GM18498 (cell line): Measurements from ENCODE around the gene SYNGR4.
A peak's percentile ranks its signal among the peaks of the same experiment; 100 is the strongest.

Experiments
- ATAC-seq: cut with Tn5 transposase; IDR thresholded peaks from one replicate; pipeline ENCODE4 v1.9.1; 2021; ENCODE audit warnings: mild to moderate bottlenecking, moderate library complexity; ENCODE audit not compliant: unreplicated experiment

SYNGR4 gene

GRCh38 chr19:48395499-48395898 lies 31.3 kb downstream of the SYNGR4 start:
- no peak for ATAC-seq

DNA sequence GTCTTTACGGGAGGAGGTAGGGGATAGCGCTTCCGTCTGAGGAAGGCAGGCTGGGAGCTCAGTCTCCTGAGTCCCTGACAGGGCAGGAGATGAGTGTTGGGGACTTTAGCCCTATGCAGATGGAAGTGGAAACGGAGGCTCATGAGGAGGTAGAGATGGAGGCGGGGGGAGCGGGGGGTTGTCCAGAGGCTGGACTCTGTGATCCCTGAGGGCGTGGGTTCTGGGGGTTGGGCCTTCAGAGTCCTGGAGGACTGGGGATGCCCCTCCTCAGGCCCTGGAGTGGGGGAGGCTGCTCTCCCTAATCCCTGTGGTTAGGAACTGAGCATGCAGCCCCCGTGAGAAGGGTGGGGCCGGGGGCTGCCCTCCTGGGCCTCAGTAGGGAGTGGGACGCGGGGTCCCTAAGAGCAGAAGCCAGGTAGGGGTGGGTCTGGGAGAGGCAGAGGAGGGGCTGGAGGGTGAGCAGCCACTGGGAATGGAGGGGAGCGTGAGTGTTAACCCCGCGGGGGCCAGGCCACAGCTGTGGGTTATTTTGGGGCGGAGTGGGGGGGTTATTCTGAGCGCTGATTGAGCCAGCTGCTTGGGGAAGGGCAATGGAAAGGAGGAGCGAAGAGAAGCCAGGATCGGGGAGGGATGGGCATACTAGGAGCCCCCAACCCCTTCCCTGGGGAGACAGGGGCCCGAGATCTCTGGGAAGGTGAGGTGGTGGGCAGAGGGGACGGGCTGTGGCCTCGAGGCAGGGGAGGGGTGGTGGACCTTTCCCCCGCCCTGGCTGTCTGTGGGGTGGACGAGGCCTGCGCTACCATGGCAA lies 32.1 kb downstream of the SYNGR4 start:
- no peak for ATAC-seq

- ATAC-seq: no peak
Measured at GRCh38 chr19:48396824-48397176, 32.6 kb downstream of the SYNGR4 start.

GRCh38 chr19:48397263-48398101 lies 33.3 kb downstream of the SYNGR4 start:
- no peak for ATAC-seq

GRCh38 chr19:48398102-48398374 lies 33.9 kb downstream of the SYNGR4 start:
- no peak for ATAC-seq

GRCh38 chr19:48398375-48399235 lies 34.4 kb downstream of the SYNGR4 start:
- ATAC-seq: no peak

DNA sequence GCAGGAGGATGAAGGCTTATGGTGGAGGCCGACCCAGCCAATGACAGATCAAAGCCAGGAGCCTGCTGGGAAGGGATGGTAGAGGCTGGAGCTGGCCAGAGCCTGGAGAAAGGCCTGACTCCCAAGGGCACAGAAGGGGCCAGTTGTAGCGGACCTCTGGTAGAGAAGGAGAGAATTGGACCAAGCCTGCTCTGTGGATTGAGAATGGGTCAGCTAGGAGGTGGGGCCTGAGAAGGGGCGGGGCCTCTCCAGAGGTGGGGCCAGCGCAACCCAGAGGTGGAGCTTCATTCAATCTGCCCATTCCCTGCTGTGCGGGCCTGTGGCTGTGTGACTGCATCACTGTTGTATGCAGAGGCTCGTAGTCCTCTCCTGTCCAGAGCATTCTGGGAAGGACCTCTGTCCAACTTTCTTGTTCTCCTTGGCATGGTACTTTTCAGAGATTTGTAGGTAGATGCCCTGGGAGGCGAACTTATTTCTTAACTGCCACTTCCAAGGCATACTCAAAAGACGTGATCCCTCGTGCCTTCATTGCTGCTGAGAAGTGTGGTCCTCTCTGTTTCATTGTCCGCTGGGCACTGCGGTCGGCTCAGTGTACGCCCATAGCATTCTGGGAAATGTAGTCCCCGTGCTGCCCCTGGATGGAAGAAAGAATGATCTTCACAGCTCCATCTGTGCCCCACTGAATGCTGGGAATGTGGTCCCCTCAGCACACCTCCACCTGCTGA lies 36.0 kb downstream of the SYNGR4 start:
- no peak for ATAC-seq

DNA sequence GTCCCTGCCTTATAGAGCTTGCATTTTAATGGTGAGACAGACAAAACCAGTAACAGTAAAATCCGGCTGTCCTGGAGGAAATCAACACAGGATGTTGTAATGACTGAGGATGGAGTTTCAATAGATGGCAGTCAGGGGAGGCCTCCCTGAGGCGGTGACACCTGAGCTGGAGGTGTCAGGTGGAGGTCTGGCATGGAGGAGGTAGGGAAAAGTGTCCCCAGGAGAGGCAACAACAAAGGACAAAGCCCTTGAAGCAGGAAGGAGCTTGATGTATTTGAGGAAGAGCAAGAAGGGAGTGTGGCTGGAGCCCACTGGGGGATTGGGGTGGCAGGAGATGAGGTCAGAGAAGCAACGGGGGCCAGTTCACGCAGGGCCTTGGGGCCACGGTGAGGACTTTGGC lies 37.1 kb downstream of the SYNGR4 start:
- ATAC-seq: no peak

DNA sequence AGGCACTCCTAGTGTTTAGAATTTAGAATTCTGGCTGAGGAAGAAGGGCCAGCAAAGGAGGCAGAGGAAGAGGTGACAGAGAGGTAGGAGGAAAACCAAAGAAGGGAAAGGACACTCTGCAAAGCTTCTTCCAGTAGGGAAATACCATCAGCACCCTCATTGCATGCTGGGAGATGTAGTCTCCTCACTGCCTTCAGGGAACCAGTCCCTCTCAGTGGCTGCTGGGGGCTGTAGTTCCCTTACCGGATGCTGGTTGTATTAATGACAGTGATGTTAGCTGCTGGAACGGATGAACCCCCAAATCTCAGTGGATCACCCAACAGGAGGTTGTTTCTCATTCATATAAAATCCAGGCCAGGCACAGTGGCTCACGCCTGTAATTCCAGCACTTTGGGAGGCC lies 39.4 kb downstream of the SYNGR4 start:
- ATAC-seq: peak; percentile 72

- ATAC-seq: no peak
Measured at GRCh38 chr19:48405010-48405659, 41.0 kb downstream of the SYNGR4 start.

- no peak for ATAC-seq
Measured at GRCh38 chr19:48405850-48406249, 41.7 kb downstream of the SYNGR4 start.

DNA sequence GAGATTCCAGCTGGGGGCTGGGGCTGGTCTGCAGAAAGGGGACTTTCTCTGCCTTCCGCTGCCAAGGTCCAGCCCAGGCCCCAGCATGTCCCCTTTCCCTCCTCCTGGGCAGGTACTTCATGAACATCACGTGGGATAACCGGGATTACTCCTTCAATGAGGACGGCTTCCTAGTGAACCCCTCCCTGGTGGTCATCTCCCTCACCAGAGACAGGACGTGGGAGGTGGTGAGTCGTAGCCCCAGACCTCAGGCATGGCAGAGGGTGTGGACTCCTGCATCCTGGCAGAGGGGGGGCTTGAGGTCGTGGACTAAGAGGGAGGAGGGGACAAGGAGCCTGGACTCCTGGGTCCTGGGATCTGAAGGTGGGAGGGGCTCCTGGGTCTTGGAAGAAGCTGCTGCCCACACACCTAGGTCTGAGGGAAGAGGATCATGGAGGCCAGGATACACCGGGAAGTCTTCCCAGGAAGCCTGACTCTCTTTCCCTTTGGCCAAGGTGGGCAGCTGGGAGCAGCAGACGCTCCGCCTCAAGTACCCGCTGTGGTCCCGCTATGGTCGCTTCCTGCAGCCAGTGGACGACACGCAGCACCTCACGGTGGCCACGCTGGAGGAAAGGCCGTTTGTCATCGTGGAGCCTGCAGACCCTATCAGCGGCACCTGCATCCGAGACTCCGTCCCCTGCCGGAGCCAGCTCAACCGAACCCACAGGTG lies 49.9 kb downstream of the SYNGR4 start:
- no peak for ATAC-seq

DNA sequence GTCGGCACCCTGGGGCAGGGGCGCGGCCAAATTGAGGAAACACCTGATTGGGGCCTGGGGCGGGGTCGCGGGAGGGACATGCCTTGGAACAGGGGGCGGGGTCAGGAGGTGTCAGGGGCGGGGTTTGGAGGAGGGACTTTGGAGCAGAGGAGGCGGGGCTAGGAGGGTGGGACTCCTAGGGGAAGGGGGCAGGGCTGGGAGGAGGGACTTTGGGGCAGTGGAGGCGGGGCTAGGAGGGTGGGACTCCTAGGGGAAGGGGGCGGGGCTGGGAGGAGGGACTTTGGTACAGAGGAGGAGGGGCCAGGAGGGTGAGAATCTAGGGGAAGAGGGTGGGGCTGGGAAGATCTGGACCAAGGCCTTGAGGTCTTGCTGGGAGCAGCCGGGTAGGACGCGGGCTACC lies 51.2 kb downstream of the SYNGR4 start:
- no peak for ATAC-seq

DNA sequence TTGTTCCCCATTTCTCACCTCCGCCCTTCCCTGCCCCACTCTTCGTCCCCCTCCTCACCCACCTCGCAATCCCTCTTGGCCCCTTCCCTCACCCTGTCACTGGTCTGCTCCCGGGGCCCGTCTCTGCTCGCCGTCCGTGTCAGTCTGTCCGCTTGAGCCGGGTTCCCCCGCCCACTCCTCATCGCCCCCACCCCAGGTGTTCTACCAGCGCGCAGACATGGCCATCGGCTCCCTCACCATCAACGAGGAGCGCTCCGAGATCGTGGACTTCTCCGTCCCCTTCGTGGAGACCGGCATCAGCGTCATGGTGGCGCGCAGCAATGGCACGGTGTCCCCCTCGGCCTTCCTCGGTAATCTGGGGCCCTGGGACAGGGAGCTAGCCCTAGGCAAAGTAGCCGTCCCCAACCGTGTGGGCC lies 51.6 kb downstream of the SYNGR4 start:
- ATAC-seq: no peak

DNA sequence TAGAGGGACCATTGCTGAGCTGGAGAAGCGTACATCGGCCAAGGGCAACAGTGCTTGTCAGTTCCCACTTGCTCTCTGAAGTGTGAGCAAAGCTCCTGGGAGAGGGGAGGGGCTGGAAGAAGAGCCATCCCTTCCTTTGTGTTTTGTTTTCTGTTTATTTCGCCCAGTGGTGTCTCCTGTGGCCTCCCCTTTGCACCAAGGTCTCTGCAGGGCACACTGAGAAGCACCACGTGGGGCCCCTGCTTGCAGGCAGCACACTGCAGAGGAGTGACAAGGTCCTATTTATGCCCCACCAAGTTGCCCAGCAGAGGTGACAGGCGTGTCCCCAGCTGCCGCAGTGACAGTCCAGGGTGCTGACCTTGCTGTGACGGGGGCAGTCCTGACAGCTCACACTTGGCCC lies 53.3 kb downstream of the SYNGR4 start:
- no peak for ATAC-seq

DNA sequence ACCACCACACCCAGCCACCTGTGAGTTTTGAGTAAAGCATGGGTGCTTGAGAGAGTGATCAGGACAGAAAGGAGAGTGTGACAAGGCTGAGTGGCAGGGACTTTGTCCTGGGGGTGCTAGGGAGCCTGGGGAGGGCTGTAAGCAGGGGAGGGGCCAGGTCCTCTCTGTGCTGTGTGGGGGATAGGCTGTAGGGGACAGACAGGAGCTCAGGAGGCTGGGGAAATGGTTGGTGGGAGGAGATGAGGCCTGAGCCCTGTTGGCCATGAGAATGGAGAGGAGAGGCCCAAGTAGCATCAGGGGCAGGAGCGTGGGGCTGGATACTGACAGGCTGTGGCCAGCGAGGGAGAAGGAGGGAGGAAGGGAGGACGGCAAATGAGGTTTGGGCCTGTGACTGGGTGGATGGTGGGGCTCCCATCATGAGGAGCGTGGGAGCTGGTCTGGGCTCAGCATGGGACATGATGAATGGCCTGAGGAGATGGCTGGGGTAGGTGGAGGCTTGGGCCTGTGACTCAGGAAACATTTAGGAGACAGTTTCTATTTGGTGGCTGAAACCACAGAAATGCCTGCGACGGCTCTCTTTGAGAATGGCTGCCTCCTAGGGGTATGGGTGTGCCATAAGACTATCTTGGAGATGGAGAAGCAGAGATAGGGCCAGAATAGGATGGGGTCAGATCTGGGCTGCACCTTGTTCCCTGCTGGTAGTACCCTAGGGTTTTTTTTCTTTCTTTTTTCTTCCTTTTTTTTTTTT lies 54.3 kb downstream of the SYNGR4 start:
- ATAC-seq: no peak

- no peak for ATAC-seq
Measured at GRCh38 chr19:48419158-48419920, 55.2 kb downstream of the SYNGR4 start.

- ATAC-seq: no peak
Measured at GRCh38 chr19:48421548-48421947, 57.4 kb downstream of the SYNGR4 start.
